T-helper 1 cell treated with Interleukin-12 subunit alpha and Interleukin-12 subunit beta and Interleukin-4 antibody, amounts not matched to agents 30 ng/mL and 1 ng/mL, for 36 hours (primary cell): ENCODE results near the gene KRTAP13-2. TPM values are rescaled to one million over a fixed set of nuclear protein-coding genes. Genes with fewer than 3 reads are reported as not detected.

Experiments
- intact Hi-C: fragments of 100-400 bp; cut with micrococcal nuclease; formaldehyde crosslinking; loops from one replicate; pipeline ENCODE4 v1.15.1; 2024
- total RNA-seq: library from RNA; stranded (reverse); gene quantifications from 2 replicates; pipeline ENCODE4 v1.2.3, GENCODE V29; 2022

KRTAP13-2 gene
- total RNA-seq, 1 donor from 2014 or later, result not detected

GRCh38 chr21:30326390-30326789 lies 45.7 kb downstream of the KRTAP13-2 start:
- intact Hi-C loops, result no loop called here

Other genes with a start within 250 kb of the KRTAP13-2 start
- gene CLDN17, start 205.5 kb downstream of the KRTAP13-2 start, total RNA-seq, result not detected in 2 replicates
- gene CLDN8, start 156.2 kb downstream of the KRTAP13-2 start, total RNA-seq, result not detected in 2 replicates
- gene KRTAP24-1, start 89.3 kb downstream of the KRTAP13-2 start, total RNA-seq, result not detected in 2 replicates
- not detected in 2 replicates for gene KRTAP25-1, start 82.8 kb downstream of the KRTAP13-2 start, total RNA-seq
- not detected in 2 replicates for gene KRTAP26-1, start 52.0 kb downstream of the KRTAP13-2 start, total RNA-seq
- gene KRTAP27-1, start 34.6 kb downstream of the KRTAP13-2 start, total RNA-seq, result not detected in 2 replicates
- gene KRTAP23-1, start 23.7 kb downstream of the KRTAP13-2 start, total RNA-seq, result not detected in 2 replicates
- gene KRTAP13-1, start 23.8 kb upstream of the KRTAP13-2 start, total RNA-seq, result not detected in 2 replicates
- gene KRTAP13-3, start 53.7 kb upstream of the KRTAP13-2 start, total RNA-seq, result not detected in 2 replicates
- not detected in 2 replicates for gene KRTAP13-4, start 57.9 kb upstream of the KRTAP13-2 start, total RNA-seq
- gene KRTAP15-1, start 68.0 kb upstream of the KRTAP13-2 start, total RNA-seq, result not detected in 2 replicates
- not detected in 2 replicates for gene KRTAP19-1, start 108.1 kb upstream of the KRTAP13-2 start, total RNA-seq
- not detected in 2 replicates for gene KRTAP19-2, start 115.2 kb upstream of the KRTAP13-2 start, total RNA-seq
- not detected in 2 replicates for gene KRTAP19-3, start 119.7 kb upstream of the KRTAP13-2 start, total RNA-seq
- gene KRTAP19-4, start 124.9 kb upstream of the KRTAP13-2 start, total RNA-seq, result not detected in 2 replicates
- gene KRTAP19-5, start 129.9 kb upstream of the KRTAP13-2 start, total RNA-seq, result not detected in 2 replicates
- not detected in 2 replicates for gene KRTAP19-6, start 169.6 kb upstream of the KRTAP13-2 start, total RNA-seq
- not detected in 2 replicates for gene KRTAP19-7, start 189.0 kb upstream of the KRTAP13-2 start, total RNA-seq
- gene KRTAP22-2, start 218.1 kb upstream of the KRTAP13-2 start, total RNA-seq, result not detected in 2 replicates
- gene KRTAP6-3, start 220.2 kb upstream of the KRTAP13-2 start, total RNA-seq, result not detected in 2 replicates
- not detected in 2 replicates for gene KRTAP6-2, start 226.6 kb upstream of the KRTAP13-2 start, total RNA-seq
- gene KRTAP22-1, start 228.8 kb upstream of the KRTAP13-2 start, total RNA-seq, result not detected in 2 replicates
- gene KRTAP6-1, start 241.7 kb upstream of the KRTAP13-2 start, total RNA-seq, result not detected in 2 replicates
- not detected in 2 replicates for gene KRTAP20-1, start 244.2 kb upstream of the KRTAP13-2 start, total RNA-seq
- gene KRTAP20-4, start 248.4 kb upstream of the KRTAP13-2 start, total RNA-seq, result not detected in 2 replicates